Natural killer cell treated with Interleukin-12 subunit alpha and Interleukin-12 subunit beta and Interleukin-15 and Interleukin-18, amount 100 ng/mL, for 72 hours (primary cell): ENCODE data around the gene MCM8. TPM values are rescaled to one million over a fixed set of nuclear protein-coding genes. Genes with fewer than 3 reads are reported as not detected.

Experiments used
- ATAC-seq, 2 donors: fragments of 150-1000 bp; cut with Tn5 transposase in 1 of 2; sonication (Bioruptor Pico), chemical (Tn5 transposase) in 1 of 2; 2 replicates each; pipeline ENCODE4 v1.10.0; 2021
- DNase-seq: peaks from one replicate; pipeline ENCODE4 v3.0.0; 2022; ENCODE audit warnings: low spot score
- H3K27ac Mint-ChIP-seq, 2 donors: 1 replicate in 1 of 2; 2 replicates in 1 of 2; pipeline ENCODE4 v1.8.0; 2022; ENCODE audit warnings: mixed read lengths in 2 of 2, mild to moderate bottlenecking in 1 of 2, moderate library complexity in 1 of 2
- H3K27me3 Mint-ChIP-seq, 2 donors: 1 replicate in 1 of 2; 2 replicates in 1 of 2; pipeline ENCODE4 v1.8.0; 2022; ENCODE audit warnings: mixed read lengths in 2 of 2
- H3K36me3 Mint-ChIP-seq: one replicate; pipeline ENCODE4 v1.8.0; 2022; ENCODE audit warnings: mixed read lengths
- H3K4me1 Mint-ChIP-seq, 2 donors: 1 replicate in 1 of 2; 2 replicates in 1 of 2; pipeline ENCODE4 v1.8.0; 2022; ENCODE audit warnings: low read depth in 2 of 2, mixed read lengths in 2 of 2, mild to moderate bottlenecking in 1 of 2
- H3K4me3 Mint-ChIP-seq: one replicate; pipeline ENCODE4 v1.8.0; 2022; ENCODE audit warnings: mixed read lengths
- H3K9me3 Mint-ChIP-seq: 2 replicates; pipeline ENCODE4 v1.8.0; 2022; ENCODE audit warnings: mixed read lengths
- total RNA-seq, 2 donors: library from RNA; stranded (reverse); gene quantifications; one replicate each; pipeline ENCODE4 v1.2.3, GENCODE V29; 2022

The MCM8 gene
- total RNA-seq, 2 donors from 2014 or later, result 23.9 to 34.1 TPM

DNA sequence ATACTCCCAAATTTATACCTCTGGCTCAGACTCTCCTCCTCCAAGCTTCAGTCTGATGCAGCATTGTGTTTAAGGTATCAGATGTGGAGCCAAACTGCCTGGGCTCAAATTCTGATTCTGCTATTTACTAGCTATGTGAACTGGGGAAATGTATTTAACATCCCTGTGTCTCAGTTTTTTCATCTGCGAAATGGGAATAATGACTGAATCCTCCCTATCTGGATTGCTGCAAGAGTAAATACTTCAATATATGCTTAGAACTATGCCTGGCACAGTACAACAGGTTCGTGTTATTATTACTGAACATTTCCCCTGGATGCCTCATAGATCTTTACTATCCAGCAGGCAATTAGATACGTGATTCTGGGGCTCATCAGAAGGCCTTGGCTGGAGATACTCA, 97.9 kb downstream of the MCM8 start:
- Mint-ChIP-seq H3K27ac (no peak overlapping the region), H3K4me3 (no peak overlapping the region), H3K9me3 (no peaks in the 10 kb centered on the region), H3K36me3 (no peaks in the 10 kb centered on the region), H3K27me3 (peaks cover 13 to 16% of the 10 kb centered on the region in 2 donors), H3K4me1 (peaks cover 0 to 9% of the 10 kb centered on the region in 2 donors)
- DNase-seq (no peak), ATAC-seq (no peak)

Other genes starting within 250 kb of the MCM8 start
- gene SHLD1, start 200.3 kb upstream of the MCM8 start, total RNA-seq, result 10 to 100 TPM in 1 of 2 donors, 1 to 10 TPM in 1; 7.8 to 11.6 TPM
- gene CHGB, start 39.1 kb upstream of the MCM8 start, total RNA-seq, result not detected
- 10 to 100 TPM; 20.1 to 28.6 TPM for gene TRMT6, start 119 bp upstream of the MCM8 start, total RNA-seq
- 10 to 100 TPM; 31.8 to 35.3 TPM for gene CRLS1, start 55.5 kb downstream of the MCM8 start, total RNA-seq
- gene LRRN4, start 103.4 kb downstream of the MCM8 start, total RNA-seq, result not detected
- not detected for gene FERMT1, start 172.4 kb downstream of the MCM8 start, total RNA-seq